Measurements from ENCODE around the gene DUS1L.

Gene DUS1L

GRCh38 chr17:82065638-82066303 lies at the start of gene DUS1L:
DUS1L (minus strand) TSS chr17:82065804; CDS start chr17:82065059, 745 bp downstream.
- peak; percentile 27 for DNase-seq (ENCODE audit: low read depth, low spot score)

- no peak for DNase-seq (ENCODE audit: low read depth, low spot score)
These were observed 49.3 kb upstream of the DUS1L start for GRCh38 chr17:82114872-82115271.

DNA sequence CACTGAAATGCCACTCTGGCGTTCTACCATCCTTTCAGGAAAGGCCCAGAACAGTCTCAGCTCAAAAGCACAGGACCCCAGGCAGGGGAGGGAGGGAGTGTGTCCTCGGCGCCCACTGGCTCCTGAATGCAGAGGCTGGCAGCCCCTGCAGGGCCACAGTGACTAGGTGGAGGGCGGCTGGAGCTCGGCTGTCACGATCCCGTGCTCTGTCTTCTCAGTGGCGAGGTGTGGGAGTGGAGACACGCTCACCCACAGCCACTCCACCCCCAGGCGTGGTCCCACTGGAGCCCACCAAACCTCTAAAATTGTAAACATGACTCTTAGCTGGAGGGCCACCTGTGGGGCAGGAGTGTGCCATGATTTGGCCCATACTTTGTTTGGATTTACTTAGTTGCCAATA lies 48.8 kb upstream of the DUS1L start:
- DNase-seq (ENCODE audit: low read depth, low spot score), result no peak

GRCh38 chr17:82113941-82114340 lies 48.3 kb upstream of the DUS1L start:
- no peak for DNase-seq (ENCODE audit: low read depth, low spot score)

DNA sequence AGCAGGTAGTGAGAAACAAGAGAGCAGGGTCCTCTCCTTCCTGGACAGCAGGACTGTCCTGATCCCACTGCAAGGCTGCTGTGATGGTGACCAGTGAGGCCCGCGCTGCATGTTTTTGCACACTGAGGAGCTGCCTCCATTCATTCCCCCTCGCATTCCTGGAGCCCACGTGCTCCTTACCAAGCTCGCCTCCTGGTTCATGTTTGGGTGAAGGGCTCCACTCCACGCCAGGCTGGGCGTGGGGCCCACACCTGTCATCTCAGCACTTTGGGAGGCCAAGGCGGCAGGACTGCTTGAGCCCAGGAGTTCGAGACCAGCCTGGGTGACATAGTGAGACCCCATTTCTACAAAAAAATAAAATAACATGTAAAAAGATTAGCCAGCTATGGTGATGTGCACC lies 47.8 kb upstream of the DUS1L start:
- no peak for DNase-seq (ENCODE audit: low read depth, low spot score)

DNA sequence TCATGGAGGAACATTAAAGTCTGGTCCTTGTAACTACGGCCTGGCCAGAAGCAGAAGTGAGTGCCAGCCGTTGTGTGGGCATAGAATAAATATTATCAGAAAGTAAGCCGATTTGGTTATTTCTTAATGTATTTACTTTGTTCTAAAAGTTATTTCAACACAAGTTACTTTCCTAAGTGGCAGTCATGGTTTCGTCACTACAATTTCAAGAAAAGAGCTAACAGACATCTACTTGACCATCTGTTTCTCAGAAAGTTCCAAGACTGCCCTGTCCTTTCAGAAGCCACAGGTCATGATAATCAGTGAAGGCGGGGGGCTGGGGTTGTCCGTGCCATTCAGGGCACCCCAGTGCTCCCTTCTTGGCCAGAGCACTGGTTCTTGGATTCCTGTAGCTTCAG lies 47.3 kb upstream of the DUS1L start:
- no peak for DNase-seq (ENCODE audit: low read depth, low spot score)

GRCh38 chr17:82112181-82112913 lies 46.7 kb upstream of the DUS1L start:
- no peak for DNase-seq (ENCODE audit: low read depth, low spot score)

- no peak for DNase-seq (ENCODE audit: low read depth, low spot score)
These were observed 44.7 kb upstream of the DUS1L start for GRCh38 chr17:82110298-82110697.

DNA sequence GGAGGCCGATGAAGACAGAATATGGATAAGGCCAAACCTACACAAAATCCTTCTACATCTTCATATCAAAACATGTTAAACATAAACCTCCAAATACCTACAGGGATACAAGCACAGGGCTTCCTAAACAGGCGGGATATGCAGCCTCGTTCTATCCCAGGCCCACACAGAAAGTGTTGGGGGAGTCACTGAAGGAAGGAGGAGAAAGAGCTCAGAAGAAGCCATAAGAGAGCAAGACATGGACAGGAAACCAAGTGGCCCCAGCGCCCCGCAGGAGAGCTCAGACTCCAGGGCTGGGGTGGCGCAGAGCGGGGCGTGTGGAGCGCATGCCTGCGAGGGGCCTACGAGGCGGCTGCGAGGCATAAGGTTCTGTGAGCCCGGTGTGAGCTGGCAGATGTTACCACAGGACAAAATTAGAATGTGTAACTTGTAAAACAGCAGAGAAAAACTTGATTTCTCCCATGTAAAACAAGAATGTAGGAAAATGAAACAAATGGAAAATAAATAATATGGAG lies 43.4 kb upstream of the DUS1L start:
- DNase-seq (ENCODE audit: low read depth, low spot score), result no peak

GRCh38 chr17:82108496-82108945 lies 42.9 kb upstream of the DUS1L start:
- no peak for DNase-seq (ENCODE audit: low read depth, low spot score)

DNA sequence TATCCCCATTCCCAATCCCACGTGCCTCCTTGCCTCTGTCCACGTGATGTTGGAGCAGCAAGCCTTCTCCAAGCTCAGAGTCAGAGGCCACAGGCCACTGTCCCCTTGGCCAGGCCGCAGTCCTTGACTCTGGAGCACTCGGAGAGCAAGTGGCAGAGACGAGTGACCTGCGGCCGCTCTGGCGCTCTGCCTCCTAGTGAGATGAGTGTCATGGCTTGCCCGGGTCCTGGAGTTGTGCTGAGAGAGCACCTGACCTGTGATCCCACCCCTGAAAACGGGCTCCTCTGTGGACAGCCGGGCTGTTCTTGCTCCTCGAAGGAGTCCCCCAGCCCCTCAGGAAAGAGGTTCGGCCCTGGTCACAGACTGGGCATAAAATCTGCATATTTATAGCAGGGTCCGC lies 42.4 kb upstream of the DUS1L start:
- DNase-seq (ENCODE audit: low read depth, low spot score), result no peak

DNA sequence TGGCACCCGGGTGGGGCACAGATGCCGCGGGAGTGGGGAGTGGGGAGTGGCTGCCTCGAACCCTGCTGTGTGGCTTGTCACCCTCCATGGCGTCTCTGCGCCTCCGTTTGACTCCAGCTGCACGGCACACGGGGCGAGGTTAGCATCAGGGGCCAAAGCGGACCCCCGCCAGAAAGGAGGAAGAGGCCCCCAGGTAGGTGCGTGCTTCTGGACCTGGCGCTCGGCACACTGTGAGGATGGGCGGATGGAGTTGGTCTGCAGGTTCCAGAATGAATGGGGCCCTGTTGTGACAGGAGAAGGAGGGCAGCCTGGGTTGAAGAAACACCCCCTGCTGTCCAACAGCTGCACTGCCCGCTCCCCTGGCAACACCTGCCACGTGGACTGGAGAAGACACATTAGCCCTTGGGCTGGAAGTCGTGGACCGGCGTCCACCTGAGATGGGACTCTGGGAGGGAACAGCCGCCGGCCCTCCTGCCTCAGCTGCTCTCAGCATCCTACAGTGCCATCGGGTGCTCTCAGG lies 41.8 kb upstream of the DUS1L start:
- no peak for DNase-seq (ENCODE audit: low read depth, low spot score)

DNA sequence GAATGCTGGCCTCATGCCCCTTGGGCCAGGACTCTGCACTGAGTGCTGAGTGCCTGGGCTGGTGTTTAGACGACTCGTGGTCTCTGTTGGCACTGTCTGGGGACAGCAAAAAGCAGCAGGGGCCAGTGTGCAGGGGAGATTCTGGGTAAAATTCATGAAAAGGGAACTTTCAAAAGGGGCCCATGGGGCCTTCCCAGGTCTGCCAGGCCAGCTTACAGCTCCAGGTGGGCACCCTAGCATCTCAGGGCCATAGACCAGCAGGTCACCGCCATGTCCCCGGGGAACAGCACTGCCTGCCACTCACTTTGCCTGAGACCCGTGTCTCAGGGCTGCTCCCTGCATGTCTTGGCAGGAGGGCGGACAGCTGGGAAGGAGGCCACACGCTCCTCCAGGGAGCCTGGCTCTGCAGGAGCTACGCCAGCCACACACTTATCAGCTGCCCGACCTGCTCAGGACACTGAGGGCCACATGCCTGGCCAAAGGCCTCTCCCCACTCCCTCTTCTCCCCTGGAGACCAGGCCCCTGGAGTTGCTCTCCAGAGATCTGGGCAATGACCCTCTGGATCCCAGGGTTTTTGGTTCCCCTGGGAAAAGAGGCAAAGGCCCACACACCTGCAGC lies 41.2 kb upstream of the DUS1L start:
- no peak for DNase-seq (ENCODE audit: low read depth, low spot score)

DNA sequence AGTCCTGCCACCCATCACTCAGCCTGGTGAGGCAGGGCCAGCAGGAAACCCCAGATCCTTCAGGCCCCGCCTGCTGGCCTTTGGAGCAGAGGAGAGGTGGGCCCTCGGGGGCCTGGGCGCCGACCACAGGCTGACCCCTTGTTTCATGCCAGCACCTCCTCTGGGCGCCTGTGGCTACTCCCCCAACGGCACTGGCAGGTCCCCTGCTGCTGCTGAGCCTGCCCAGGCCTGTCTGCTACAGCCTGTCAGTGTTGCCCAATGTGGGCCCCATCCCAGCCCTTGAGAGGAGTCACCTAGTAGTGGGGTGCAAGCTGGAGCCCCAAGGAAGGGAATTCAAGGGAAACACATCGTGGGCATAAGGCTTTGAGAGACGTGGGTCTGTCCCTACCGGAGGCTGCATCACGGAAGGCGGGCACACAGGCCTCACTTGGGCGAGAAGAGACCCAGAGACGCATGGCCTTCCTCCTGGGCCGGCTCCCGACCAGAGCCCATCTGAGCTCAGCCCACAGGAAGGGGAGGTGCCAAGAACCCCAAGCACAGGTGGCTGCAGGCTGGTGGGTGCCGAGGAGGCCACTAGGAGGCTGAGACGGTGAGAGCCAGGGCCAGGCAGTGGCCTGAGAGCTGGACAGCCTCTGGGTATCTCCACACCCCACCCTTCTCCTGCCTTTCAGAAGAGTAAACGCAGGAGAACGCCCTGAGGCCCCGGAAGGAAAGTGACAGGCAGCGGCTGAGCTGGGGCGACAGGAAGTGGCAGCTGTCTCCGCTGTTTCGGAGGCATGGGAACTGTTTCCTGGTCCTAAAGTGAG lies 40.5 kb upstream of the DUS1L start:
- no peak for DNase-seq (ENCODE audit: low read depth, low spot score)

GRCh38 chr17:82105417-82105881 lies 39.8 kb upstream of the DUS1L start:
- no peak for DNase-seq (ENCODE audit: low read depth, low spot score)

GRCh38 chr17:82104797-82105416 lies 39.3 kb upstream of the DUS1L start:
- DNase-seq (ENCODE audit: low read depth, low spot score), result no peak

- DNase-seq (ENCODE audit: low read depth, low spot score), result no peak
These were observed 38.2 kb upstream of the DUS1L start for GRCh38 chr17:82103553-82104451.

GRCh38 chr17:82101767-82102679 lies 36.4 kb upstream of the DUS1L start:
- no peak for DNase-seq (ENCODE audit: low read depth, low spot score)

GRCh38 chr17:82101301-82101715 lies 35.7 kb upstream of the DUS1L start:
- DNase-seq (ENCODE audit: low read depth, low spot score), result no peak

Measured in activated naive CD8-positive, alpha-beta T cell treated with anti-CD3 and anti-CD28 coated beads, Interleukin-2, amount 50 U/mL, for 16 hours (primary cell).